Measurements from ENCODE around the gene BPI.

DNA sequence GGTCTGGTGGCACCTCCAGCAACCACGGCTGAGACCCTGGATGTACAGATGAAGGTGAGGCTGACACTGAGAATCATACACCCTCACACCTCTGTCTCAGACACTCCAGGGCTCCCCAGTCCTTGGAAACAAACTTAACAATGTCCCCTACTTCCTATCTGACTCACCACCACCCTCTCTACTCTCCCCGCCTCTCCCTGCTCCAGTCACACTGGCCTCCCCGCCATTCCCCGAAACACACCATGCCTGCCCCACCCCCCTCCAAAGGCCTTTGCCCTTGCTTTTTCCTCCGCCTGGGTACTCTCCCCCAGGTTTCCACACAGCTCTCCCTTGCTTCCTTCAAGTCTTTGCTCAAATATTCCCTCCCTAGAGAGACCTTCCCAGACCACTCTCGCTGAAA is 16.3 kb downstream of the BPI start:
- TF ChIP-seq MXI1 (IDR thresholded peaks at IDR 0.05; ENCODE audit: low read depth, low read length) (no peak), FOXM1 (IDR thresholded peaks at IDR 0.05; ENCODE audit: low read depth) (no peak), POLR2AphosphoS5 (IDR thresholded peaks at IDR 0.05; ENCODE audit: low read depth, low read length) (no peak), RAD21 (IDR thresholded peaks at IDR 0.05; ENCODE audit: low read length) (no peak), EP300 (IDR thresholded peaks at IDR 0.05; ENCODE audit: borderline replicate concordance in 1 of 2, low read depth in 1 of 2, low read length in 1 of 2) (no peak), EZH2phosphoT487 (IDR thresholded peaks at IDR 0.05; ENCODE audit: borderline replicate concordance, low read depth) (no peak)
- TF ChIP-seq, protein P1, sequence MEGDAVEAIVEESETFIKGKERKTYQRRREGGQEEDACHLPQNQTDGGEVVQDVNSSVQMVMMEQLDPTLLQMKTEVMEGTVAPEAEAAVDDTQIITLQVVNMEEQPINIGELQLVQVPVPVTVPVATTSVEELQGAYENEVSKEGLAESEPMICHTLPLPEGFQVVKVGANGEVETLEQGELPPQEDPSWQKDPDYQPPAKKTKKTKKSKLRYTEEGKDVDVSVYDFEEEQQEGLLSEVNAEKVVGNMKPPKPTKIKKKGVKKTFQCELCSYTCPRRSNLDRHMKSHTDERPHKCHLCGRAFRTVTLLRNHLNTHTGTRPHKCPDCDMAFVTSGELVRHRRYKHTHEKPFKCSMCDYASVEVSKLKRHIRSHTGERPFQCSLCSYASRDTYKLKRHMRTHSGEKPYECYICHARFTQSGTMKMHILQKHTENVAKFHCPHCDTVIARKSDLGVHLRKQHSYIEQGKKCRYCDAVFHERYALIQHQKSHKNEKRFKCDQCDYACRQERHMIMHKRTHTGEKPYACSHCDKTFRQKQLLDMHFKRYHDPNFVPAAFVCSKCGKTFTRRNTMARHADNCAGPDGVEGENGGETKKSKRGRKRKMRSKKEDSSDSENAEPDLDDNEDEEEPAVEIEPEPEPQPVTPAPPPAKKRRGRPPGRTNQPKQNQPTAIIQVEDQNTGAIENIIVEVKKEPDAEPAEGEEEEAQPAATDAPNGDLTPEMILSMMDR (IDR thresholded peaks at IDR 0.05): no peak

Measured in SK-N-SH (cell line).